Measurements from ENCODE around the gene UHRF1.

Gene UHRF1

DNA sequence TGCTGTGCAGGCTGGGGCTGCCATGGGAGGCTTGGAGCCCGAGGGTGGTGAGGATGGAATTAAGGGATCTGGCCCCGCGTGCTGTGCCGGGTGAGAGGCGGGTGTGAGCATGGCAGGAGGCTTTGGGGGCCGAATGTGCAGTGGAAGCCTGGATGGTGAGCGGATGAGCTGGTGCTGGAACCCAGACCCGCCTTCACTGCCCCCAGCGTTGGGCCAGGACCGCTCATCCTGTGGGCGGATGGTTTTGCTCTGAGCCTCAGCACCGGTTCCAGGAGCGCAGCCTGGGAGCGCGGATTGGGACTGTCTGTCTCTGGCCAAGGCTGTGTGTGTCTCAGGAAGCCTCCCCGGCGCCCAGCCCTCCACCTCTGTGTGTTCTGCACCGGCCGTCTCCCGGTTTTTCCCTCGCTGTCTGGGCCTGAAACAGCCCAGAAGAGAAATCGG is 76.3 kb downstream of the UHRF1 start:
- FAIRE-seq (no peak), DNase-seq (ENCODE audit: insufficient read length, low spot score) (no peak)

GRCh38 chr19:4986056-4986455 is 76.8 kb downstream of the UHRF1 start:
- DNase-seq (ENCODE audit: insufficient read length, low spot score) (no peak), FAIRE-seq (no peak)

DNA sequence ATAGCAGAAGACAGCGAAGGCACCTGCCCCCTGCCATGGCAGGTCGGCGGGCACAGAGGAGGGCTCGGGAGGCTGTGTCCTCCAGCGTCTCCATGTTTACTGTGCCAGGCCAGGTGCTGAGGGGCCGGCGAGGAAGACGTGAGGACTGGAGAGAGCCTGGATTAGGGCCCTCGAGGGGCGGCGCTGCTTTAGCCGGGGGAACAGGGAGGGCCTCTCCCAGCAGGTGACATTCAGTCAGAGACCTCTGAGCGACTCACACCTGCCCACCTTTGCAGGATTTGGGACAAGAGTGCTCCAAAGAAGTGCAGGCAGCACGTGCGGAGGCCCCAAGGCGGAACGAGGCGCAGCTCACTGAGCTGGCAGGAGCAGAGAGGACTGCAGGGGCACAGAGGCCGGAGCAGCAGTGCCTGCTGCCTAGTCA is 77.2 kb downstream of the UHRF1 start:
- FAIRE-seq: no peak
- DNase-seq (ENCODE audit: insufficient read length, low spot score): no peak

DNA sequence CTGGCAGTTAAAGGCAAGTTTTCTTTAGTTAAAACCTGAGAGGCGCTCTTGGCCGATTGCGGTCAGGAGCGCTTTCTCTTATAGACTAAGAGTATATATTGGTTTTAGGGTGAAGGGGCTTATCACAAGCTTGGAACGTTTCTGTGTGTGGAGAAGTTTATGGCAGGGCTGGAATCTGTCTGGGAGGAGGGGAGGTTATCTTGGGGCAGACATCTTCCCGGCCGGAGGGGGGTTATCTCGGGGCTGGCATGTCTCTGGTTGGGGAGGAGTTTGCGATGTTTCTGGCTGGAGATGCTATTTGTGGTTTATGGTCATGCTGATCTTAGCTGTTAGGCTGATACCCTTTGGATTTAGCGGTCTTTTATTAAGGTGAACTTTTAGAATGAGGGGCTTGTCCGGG is 78.0 kb downstream of the UHRF1 start:
- DNase-seq (ENCODE audit: insufficient read length, low spot score) (no peak), FAIRE-seq (no peak)

- DNase-seq (ENCODE audit: insufficient read length, low spot score): no peak
- FAIRE-seq: no peak
These were observed 78.5 kb downstream of the UHRF1 start for GRCh38 chr19:4987692-4988370.

DNA sequence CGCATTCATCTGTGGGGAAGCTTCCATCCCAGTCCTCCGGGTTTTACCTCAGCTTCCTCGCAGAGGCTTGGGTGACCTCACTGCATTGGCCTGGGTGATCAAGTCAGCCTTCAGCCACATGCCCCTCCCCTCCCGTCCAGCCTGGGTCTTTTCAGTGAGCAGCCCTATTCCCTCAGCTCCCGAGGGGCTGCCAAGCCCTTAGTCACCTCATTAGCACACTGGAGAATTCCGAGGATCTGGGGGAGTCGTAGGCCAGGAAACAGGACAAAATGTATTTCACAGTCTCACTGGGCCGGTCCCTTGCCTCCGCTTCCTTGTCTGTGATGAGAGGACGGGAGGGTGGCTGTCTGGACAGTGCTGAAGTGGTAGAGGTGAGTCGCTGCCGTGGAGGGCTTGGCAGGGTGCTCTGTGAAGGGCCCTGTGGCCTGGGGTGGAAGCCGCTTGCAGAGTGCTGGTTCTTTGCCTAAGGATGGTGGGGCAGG is 79.5 kb downstream of the UHRF1 start:
- DNase-seq (ENCODE audit: insufficient read length, low spot score) (peak; percentile 51), FAIRE-seq (peak; percentile 40)

DNA sequence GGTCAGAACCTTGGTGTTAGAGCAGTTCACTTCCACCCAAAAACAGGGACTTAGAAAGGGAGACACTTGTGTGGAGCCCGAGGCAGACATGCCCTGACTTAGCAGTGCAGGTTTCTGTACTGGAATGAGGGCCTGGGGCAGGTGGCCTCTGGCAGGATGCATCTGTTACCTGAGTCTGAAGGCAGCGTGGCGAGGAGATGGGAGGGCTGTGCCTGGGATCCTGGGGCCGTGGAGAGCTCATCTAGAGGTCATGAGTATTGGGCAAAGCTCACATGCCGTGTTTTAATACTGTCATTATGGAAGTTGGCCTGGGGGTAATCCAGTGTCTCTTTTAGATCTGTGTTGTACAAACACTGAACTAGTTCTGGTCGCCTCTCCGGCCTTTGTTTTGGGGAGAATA is 81.0 kb downstream of the UHRF1 start:
- no peak for DNase-seq (ENCODE audit: insufficient read length, low spot score)
- FAIRE-seq: no peak

DNA sequence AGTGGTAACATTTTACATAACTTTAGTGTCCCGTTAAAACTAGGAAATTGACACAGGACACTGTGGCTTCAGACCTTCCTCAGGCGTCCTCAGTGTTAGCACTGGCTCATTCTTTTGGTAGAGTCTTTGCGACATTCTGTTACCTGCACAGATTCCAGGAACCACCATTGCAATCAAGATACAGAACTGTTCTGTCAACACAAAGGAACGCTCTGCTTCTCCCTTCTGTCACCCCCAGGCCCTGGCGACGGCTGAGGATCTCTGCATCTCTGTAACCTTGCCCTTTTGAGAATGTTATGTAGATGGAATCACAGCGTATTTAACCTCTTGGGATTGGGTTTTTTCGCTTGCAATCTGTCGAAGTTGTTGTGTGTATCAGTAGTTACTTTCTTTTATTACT is 82.2 kb downstream of the UHRF1 start:
- DNase-seq (ENCODE audit: insufficient read length, low spot score) (no peak), FAIRE-seq (no peak)

DNA sequence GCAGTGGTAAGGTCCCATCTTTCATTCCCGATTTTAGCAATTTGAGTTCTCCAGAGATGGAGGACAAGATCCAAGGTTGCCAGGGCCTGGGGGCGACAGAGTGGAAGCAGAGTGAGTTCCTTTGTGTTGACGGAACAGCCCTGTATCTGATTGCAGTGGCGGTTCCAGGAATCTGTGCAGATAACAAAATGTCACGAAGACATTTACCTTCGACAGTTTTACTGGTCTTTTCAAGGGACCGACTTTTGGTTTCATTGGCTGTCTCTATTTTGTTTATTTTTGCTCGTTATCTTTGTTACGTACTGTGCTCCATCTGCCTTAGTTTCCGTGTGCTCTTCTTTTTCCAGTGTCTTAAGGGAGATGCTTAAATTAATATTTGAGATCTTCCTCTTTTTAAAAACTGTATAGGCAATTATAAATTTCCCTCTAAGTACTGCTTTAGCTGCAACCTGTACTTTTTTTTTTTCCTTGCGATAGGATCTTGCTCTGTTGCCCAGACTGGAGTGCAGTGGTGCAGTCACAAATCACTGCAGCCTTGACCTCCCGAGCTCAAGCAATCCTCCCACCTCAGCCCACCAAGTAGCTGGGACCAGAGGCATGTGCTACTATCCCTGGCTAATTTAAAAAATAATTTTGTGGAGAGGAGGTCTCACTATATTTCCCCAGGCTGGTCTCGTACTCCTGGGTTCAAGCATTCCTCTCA is 82.8 kb downstream of the UHRF1 start:
- FAIRE-seq (no peak), DNase-seq (ENCODE audit: insufficient read length, low spot score) (no peak)

GRCh38 chr19:4993683-4994082 is 84.4 kb downstream of the UHRF1 start:
- DNase-seq (ENCODE audit: insufficient read length, low spot score) (no peak), FAIRE-seq (no peak)

GRCh38 chr19:4996701-4997100 is 87.4 kb downstream of the UHRF1 start:
- DNase-seq (ENCODE audit: insufficient read length, low spot score) (no peak), FAIRE-seq (no peak)

- no peak for FAIRE-seq
- no peak for DNase-seq (ENCODE audit: insufficient read length, low spot score)
These were observed 88.0 kb downstream of the UHRF1 start for GRCh38 chr19:4997297-4997696.

- FAIRE-seq: no peak
- DNase-seq (ENCODE audit: insufficient read length, low spot score): no peak
These were observed 90.9 kb downstream of the UHRF1 start for GRCh38 chr19:5000120-5000611.

DNA sequence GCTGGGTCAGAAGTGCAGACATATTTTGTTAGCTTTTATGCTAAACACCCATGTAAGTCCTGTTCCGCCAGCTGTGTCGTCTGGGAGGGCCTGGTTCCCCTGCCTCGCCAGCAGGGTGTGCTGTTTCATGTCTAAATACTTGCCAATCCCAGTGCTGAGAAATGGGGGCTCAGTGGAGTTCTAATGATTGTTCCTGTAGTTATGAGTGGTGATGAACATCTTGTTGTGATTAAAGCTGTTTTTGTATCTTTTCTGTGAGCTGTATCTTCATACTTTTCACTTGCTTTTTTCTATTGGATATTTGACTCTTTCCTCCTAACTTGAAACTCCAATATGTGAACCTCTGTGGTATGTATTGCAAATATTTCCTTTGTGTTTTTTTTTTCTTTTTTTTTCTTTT is 92.3 kb downstream of the UHRF1 start:
- peak; percentile 49 for DNase-seq (ENCODE audit: insufficient read length, low spot score)
- FAIRE-seq: no peak

GRCh38 chr19:5002143-5002542 is 92.8 kb downstream of the UHRF1 start:
- FAIRE-seq (no peak), DNase-seq (ENCODE audit: insufficient read length, low spot score) (no peak)

DNA sequence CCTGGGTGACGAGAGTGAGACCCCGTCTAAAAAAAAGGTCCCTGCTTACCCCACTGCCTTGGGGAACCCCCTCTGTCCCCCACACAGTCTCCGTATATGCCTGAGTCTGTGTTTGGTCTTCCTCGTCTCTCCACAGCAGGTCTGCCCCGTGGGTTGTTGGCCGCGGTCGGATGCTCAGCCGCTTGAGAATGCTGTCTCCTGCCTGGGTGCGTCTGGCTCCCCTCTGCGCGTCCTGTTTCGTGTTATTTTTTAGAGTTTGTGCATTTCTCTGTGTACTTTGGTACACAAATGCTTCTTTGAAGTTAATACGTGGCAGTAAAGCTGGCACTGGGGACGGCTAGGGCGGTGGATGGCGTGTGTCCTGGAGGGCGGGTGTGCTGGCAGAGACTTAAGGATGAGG is 94.5 kb downstream of the UHRF1 start:
- DNase-seq (ENCODE audit: insufficient read length, low spot score): no peak
- FAIRE-seq: no peak

GRCh38 chr19:5005096-5005495 is 95.8 kb downstream of the UHRF1 start:
- FAIRE-seq: no peak
- DNase-seq (ENCODE audit: insufficient read length, low spot score): no peak

DNA sequence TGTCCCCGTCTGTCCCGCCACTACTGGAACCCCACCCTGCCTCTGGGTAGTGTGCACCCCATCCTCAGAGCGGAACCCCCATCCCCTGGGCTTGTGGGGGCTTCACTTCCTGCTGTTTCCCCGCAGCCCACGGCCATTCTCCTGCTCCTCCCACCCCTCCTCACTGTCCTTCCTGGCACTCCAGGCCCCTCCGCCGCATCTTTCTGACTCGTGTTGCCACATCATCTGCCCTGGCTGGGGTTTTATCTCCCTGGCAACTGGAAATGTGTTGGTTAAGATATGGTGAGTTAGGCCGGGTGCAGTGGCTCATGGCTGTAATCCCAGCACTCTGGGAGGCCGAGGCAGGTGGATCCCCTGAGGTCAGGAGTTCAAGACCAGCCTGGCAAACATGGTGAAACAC is 96.9 kb downstream of the UHRF1 start:
- DNase-seq (ENCODE audit: insufficient read length, low spot score) (peak; percentile 19), FAIRE-seq (peak; percentile 13)

GRCh38 chr19:5006821-5007220 is 97.5 kb downstream of the UHRF1 start:
- DNase-seq (ENCODE audit: insufficient read length, low spot score) (no peak), FAIRE-seq (no peak)
